Thyroid gland (tissue), 4 donors: ENCODE results near the gene KCNIP3. TPM values are rescaled to one million over a fixed set of nuclear protein-coding genes. Genes with fewer than 3 reads are reported as not detected.

Experiments used
- DNase-seq, 2 donors: peaks; one replicate each; pipeline ENCODE4 v3.0.0-alpha.2; 2019
- H3K27ac ChIP-seq, 3 donors: fragments of 200-600 bp; sonication (generic); 1 replicate in 2 of 3; 2 replicates in 1 of 3; pipeline ENCODE4 v1.5.1; 2016 to 2019; ENCODE audit warnings: mild to moderate bottlenecking in 1 of 3, moderate library complexity in 1 of 3
- H3K27me3 ChIP-seq: fragments of 200-600 bp; sonication (generic); one replicate; pipeline ENCODE4 v1.5.1; 2019
- H3K36me3 ChIP-seq, 2 donors: fragments of 200-600 bp; sonication (generic); one replicate each; pipeline ENCODE4 v1.5.1; 2016 to 2019
- H3K4me1 ChIP-seq, 2 donors: fragments of 200-600 bp; sonication (generic); one replicate each; pipeline ENCODE4 v1.5.1; 2017 to 2019
- H3K4me3 ChIP-seq, 3 donors: fragments of 200-600 bp; sonication (generic); replicated peaks in 1 of 3; 1 replicate in 2 of 3; 2 replicates in 1 of 3; pipeline ENCODE4 v1.5.1; 2016; ENCODE audit warnings: mild to moderate bottlenecking in 1 of 3
- H3K9me3 ChIP-seq: fragments of 200-600 bp; sonication (generic); one replicate; pipeline ENCODE4 v1.5.1; 2017
- CTCF ChIP-seq, 6 experiments: fragments of 200-600 bp in 3 of 6; fragments of 450-650 bp in 3 of 6; sonication (generic) in 3 of 6; IDR thresholded peaks; one replicate each; pipeline ENCODE4 v1.5.1; 2016 to 2019; ENCODE audit warnings: antibody characterized with exemption in 6 of 6, mild to moderate bottlenecking in 2 of 6, inconsistent platforms in 1 of 6, moderate library complexity in 1 of 6
- POLR2A ChIP-seq, 2 donors: fragments of 450-650 bp; IDR thresholded peaks; one replicate each; pipeline ENCODE4 v1.6.1; 2017; ENCODE audit warnings: antibody characterized with exemption in 2 of 2, mild to moderate bottlenecking in 2 of 2, moderate library complexity in 1 of 2
- WGBS, 2 donors: methylation state at CpG; one replicate each; pipeline ENCODE4 v1.1.5; 2017; 5-methylcytosine and 5-hydroxymethylcytosine counted together
- intact Hi-C: fragments of 100-400 bp; cut with DNase I; formaldehyde crosslinking; loops from one replicate; pipeline ENCODE4 v1.15.1; 2023
- total RNA-seq, 4 donors: library from RNA; depleted of rRNA; stranded (reverse); fragments of >200 nt; gene quantifications; one replicate each; pipeline ENCODE4 v1.2.3, GENCODE V29; 2016

Gene KCNIP3
- total RNA-seq, 4 donors from 2014 or later = 37.1 to 66.5 (median 51.1) TPM

DNA sequence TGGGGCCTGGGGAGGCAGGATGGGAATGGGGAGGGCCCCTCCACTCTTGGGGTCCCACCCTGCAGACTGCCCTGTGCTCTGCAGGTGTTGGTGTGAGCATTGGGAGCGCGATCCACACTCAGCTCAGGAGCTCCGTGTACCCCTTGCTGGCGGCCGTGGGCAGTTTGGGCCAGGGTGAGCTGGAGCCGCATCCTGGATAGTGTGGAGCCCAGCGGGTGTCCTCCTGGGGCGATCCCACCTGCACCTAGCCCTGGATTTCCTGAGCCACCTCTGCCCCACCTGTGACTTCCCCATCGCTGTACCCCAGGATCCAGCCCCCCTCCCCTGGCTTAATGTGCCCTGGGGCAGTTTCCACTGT is 20.3 kb upstream of the KCNIP3 start:
- intact Hi-C loops = no loop called here
- Histone ChIP-seq H3K27me3 (no peaks in the 10 kb centered on the region), H3K9me3 (no peaks in the 10 kb centered on the region), H3K4me1 (peaks cover 39 to 44% of the 10 kb centered on the region in 2 donors), H3K4me3 (no peak overlapping the region), H3K36me3 (no peaks in the 10 kb centered on the region), H3K27ac (peak overlapping the region in 2 of 3 donors; percentile 50 to 77)
- DNase-seq = no peak
- 92 to 96% methylated on average over 5 of the region's 9 CpGs for WGBS, 2 donors
- TF ChIP-seq POLR2A (IDR thresholded peaks at IDR 0.05) = no peak
- TF ChIP-seq CTCF (IDR thresholded peaks at IDR 0.05) = no peak

DNA sequence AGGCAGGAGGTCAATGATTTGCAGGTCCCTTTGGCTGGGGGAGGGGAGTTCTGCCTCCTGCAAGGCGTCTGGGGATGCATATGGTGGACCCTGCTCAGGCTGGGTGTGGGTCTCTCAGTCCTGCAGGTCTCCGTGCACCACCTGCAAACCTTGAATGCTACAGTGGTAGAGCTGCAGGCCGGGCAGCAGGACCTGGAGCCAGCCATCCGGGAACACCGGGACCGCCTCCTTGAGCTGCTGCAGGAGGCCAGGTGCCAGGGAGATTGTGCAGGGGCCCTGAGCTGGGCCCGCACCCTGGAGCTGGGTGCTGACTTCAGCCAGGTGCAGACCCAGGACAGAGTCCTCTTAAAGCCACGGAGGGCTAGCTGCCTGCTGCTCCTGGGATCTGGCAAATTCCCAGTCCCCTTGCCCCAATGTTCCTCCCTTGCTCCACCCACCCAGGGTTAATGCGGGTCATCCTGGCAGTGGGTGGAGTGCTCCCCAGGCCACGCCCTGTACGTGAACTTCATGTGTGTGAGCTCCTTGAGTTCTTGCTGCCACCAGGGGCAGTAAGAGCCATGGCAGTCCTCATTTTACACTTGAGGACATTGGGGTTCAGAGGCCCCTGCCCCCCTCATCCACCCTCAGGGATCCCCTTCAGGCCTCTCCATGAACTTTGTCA is 19.8 kb upstream of the KCNIP3 start:
- TF ChIP-seq POLR2A (IDR thresholded peaks at IDR 0.05) (no peak), CTCF (IDR thresholded peaks at IDR 0.05) (peak in 4 of 6 experiments; percentile 32 to 48 (median 42))
- H3K36me3 ChIP-seq = no peaks in the 10 kb centered on the region
- H3K27ac ChIP-seq = peak overlapping the region in 2 of 3 donors; percentile 50 to 77
- no peak overlapping the region for H3K4me3 ChIP-seq
- H3K4me1 ChIP-seq = peaks cover 39 to 44% of the 10 kb centered on the region in 2 donors
- DNase-seq = peak; percentile 79
- 32% methylated on average over 7 of the region's 11 CpGs; no CpG with 5 or more reads in 1 of the 2 donors for WGBS, 2 donors
- H3K27me3 ChIP-seq = no peaks in the 10 kb centered on the region
- no peaks in the 10 kb centered on the region for H3K9me3 ChIP-seq
- intact Hi-C loops = no loop called here

DNA sequence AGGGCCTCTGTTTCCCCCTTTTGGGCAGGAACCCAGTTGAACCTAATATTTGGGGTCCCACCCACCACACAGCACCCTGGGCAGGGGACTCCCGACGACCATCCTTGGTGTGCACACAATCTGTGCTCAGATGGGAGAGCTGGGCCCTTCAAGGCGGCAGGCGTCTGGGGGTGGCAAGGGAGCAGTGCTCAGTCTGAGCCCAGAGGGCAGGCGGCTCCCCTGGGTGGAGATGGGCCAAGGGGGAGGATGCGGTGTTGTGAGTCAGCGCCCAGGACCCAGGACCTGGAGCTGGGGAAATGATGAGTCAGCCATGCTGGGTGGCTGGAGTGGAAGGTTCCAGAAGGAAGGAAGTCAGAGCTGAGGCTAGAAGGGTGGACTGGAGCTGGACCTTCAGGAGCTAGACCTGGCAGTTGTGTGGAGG is 19.1 kb upstream of the KCNIP3 start:
- 94 to 100% methylated on average over 3 to 7 of the region's 7 CpGs for WGBS, 2 donors
- Histone ChIP-seq H3K27me3 (no peaks in the 10 kb centered on the region), H3K4me3 (no peak overlapping the region), H3K36me3 (no peaks in the 10 kb centered on the region), H3K9me3 (no peaks in the 10 kb centered on the region), H3K27ac (peak overlapping the region in 1 of 3 donors; percentile 77), H3K4me1 (peaks cover 39 to 44% of the 10 kb centered on the region in 2 donors)
- intact Hi-C loops = no loop called here
- TF ChIP-seq POLR2A (IDR thresholded peaks at IDR 0.05) = no peak
- TF ChIP-seq CTCF (IDR thresholded peaks at IDR 0.05) = no peak
- DNase-seq = no peak

DNA sequence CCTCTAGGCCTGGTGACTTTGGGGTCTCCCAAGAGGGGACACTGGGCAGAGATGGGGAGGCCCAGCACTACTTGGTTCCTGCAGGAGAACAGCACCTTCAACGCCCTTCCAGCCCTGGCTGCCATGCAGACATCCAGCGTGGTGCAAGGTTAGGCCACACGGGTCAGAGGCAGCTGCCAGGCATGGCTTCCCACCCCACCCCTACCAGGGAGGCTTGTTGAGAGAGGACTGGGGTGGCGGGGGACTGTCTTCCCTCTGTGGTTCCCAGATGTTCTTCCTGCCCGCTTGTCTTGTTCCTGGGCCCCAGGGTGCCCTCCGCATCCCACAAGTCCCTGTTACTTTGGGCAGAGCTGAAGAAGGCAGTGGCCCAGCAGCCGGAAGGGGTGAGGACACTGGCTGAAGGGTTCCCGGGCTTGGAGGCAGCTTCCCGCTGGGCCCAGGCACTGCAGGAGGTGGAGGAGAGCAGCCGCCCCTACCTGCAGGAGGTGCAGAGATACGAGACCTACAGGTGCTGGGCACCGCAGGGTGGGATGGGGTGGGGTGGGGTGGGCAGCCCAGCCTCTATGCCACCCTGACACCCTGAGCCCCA is 18.4 kb upstream of the KCNIP3 start:
- DNase-seq = no peak
- no peaks in the 10 kb centered on the region for H3K27me3 ChIP-seq
- intact Hi-C loops = no loop called here
- H3K4me1 ChIP-seq = peaks cover 39 to 43% of the 10 kb centered on the region in 2 donors
- no peak overlapping the region for H3K4me3 ChIP-seq
- TF ChIP-seq POLR2A (IDR thresholded peaks at IDR 0.05) = no peak
- TF ChIP-seq CTCF (IDR thresholded peaks at IDR 0.05) = no peak
- no peak overlapping the region for H3K27ac ChIP-seq
- WGBS, 2 donors = 85 to 88% methylated on average over 10 to 12 of the region's 12 CpGs
- H3K36me3 ChIP-seq = no peaks in the 10 kb centered on the region
- H3K9me3 ChIP-seq = no peaks in the 10 kb centered on the region

- Histone ChIP-seq H3K27me3 (no peaks in the 10 kb centered on the region), H3K9me3 (no peaks in the 10 kb centered on the region), H3K4me3 (no peak overlapping the region), H3K36me3 (no peaks in the 10 kb centered on the region), H3K4me1 (peaks cover 33 to 37% of the 10 kb centered on the region in 2 donors), H3K27ac (no peak overlapping the region)
- DNase-seq = no peak
- 93 to 96% methylated on average over 16 to 17 of the region's 19 CpGs for WGBS, 2 donors
- intact Hi-C loops = no loop called here
- TF ChIP-seq CTCF (IDR thresholded peaks at IDR 0.05) (no peak), POLR2A (IDR thresholded peaks at IDR 0.05) (no peak)
These were observed 17.6 kb upstream of the KCNIP3 start for GRCh38 chr2:95279435-95280035.
